ENCODE results near the gene C4B. TPM values are rescaled to one million over a fixed set of nuclear protein-coding genes. Genes with fewer than 3 reads are reported as not detected.

C4B gene
- total RNA-seq (2022; extraction: Qiagen RNA extraction) = 0.35 to 0.93 TPM (median 0.67 TPM) in 5 replicates

GRCh38 chr6:32014547-32014946 lies at the start of gene C4B:
Gene C4B, plus strand, starts transcription at chr6:32014795. Its CDS starts 51 bp downstream, at chr6:32014846.

DNA sequence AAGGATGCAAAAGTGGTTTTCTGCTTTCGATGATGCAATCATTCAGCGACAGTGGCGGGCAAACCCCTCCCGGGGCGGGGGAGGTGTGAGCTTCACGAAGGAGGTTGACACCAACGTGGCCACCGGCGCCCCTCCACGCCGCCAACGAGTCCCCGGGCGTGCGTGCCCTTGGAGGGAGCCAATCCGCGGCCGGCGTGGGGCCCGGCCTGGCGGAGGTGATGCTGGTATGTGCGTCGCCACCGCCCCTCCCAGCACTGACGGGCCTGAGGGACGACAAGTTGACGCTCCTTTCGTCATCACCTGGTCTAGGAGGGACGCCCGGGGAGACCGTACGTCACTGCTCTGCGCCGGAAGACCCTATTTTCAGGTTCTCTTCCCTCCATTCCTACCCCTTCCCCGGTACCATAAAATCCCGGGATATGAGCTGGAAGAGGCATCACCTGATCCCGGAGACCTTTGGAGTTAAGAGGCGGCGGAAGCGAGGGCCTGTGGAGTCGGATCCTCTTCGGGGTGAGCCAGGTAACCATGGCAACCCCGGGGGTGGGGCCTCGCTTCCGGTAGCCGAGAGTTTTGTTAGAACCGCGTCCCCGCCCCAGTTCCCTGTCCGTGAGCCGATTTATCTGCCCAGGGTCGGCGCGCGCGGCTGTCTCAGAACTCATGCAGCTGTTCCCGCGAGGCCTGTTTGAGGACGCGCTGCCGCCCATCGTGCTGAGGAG lies 42.4 kb upstream of the C4B start, which contains the start of gene DXO:
Gene DXO (minus strand): TSS at position 146 of the 716 bp plus-strand sequence. CDS start 463 bp downstream, outside the sequence.

GRCh38 chr6:31981744-31982143 lies 32.9 kb upstream of the C4B start, which contains the start of gene C4A:
Gene C4A, plus strand, starts transcription at chr6:31982057. Its CDS starts 51 bp downstream, at chr6:31982108.

DNA sequence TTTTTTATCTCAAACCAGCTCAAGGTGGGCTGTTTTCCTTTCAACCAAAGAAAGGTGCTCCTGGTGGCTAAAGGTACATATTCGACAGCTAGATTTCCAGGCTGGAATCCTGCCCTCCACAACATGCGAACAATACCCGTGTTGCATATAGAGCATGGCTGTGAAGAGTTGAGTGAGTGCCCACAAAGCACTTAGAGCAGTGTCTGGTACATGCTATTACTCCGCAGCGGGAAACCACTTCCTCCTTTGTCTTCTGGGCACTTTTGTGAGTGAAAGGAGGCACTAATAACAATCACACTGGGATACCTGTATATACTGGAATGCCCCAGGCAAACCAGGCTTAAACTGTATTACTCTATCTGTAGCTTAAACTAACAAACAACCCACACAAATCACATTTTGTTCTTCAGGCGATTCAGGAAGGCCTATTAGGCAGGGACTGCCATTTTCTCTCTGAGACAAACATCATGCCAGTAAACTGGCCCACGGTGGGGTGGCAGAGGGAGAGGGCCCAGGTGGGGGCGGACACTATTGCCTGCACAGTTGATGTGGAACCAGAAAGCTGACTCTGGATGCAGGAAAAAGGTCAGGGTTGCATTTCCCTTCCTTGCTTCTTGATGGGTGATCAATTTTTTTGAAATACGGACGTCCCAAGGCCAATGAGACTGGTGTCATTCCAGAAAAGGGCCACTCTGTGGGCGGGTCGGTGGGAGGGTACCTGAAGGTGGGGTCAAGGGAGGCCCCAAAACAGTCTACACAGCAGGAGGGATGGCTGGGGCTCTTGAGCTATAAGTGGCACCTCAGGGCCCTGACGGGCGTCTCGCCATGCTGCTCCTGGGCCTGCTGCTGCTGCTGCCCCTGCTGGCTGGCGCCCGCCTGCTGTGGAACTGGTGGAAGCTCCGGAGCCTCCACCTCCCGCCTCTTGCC lies 23.3 kb downstream of the C4B start, which contains the start of gene CYP21A2:
Gene CYP21A2 (plus strand): TSS at position 818 of the 927 bp plus-strand sequence. CDS start 8 bp downstream, at position 826.

Other genes with a start within 250 kb of the C4B start
- 1.1 to 1.7 TPM (median 1.5 TPM) in 5 replicates for gene VWA7, start 237.5 kb upstream of the C4B start, total RNA-seq (2022; extraction: Qiagen RNA extraction)
- gene VARS1, start 219.0 kb upstream of the C4B start, total RNA-seq (2022; extraction: Qiagen RNA extraction) = 52.1 to 61.7 TPM (median 54.3 TPM) in 5 replicates
- gene LSM2, start 207.8 kb upstream of the C4B start, total RNA-seq (2022; extraction: Qiagen RNA extraction) = 42.7 to 66.2 TPM (median 59.0 TPM) in 5 replicates
- 1.2 to 2.0 TPM (median 1.6 TPM) in 5 replicates for gene HSPA1L, start 199.5 kb upstream of the C4B start, total RNA-seq (2022; extraction: Qiagen RNA extraction)
- 162 to 234 TPM (median 205 TPM) in 5 replicates for gene HSPA1A, start 199.3 kb upstream of the C4B start, total RNA-seq (2022; extraction: Qiagen RNA extraction)
- gene HSPA1B, start 187.1 kb upstream of the C4B start, total RNA-seq (2022; extraction: Qiagen RNA extraction) = 110 to 176 TPM (median 161 TPM) in 5 replicates
- gene NEU1, start 152.0 kb upstream of the C4B start, total RNA-seq (2022; extraction: Qiagen RNA extraction) = 25.7 to 32.9 TPM (median 26.4 TPM) in 5 replicates
- gene SLC44A4, start 135.8 kb upstream of the C4B start, total RNA-seq (2022; extraction: Qiagen RNA extraction) = 0.03 to 0.14 TPM (median 0.06 TPM) in 4 of 5 replicates, not detected in the other
- gene EHMT2, start 117.1 kb upstream of the C4B start, total RNA-seq (2022; extraction: Qiagen RNA extraction) = 25.1 to 29.7 TPM (median 26.0 TPM) in 5 replicates
- 3.3 to 4.2 TPM (median 3.9 TPM) in 5 replicates for gene ZBTB12, start 112.7 kb upstream of the C4B start, total RNA-seq (2022; extraction: Qiagen RNA extraction)
- 0.17 to 0.46 TPM (median 0.38 TPM) in 5 replicates for gene C2, start 87.1 kb upstream of the C4B start, total RNA-seq (2022; extraction: Qiagen RNA extraction)
- gene CFB, start 68.7 kb upstream of the C4B start, total RNA-seq (2022; extraction: Qiagen RNA extraction) = 1.7 to 2.3 TPM (median 1.9 TPM) in 5 replicates
- 73.7 to 87.1 TPM (median 76.9 TPM) in 5 replicates for gene NELFE, start 55.8 kb upstream of the C4B start, total RNA-seq (2022; extraction: Qiagen RNA extraction)
- 21.3 to 24.7 TPM (median 23.3 TPM) in 5 replicates for gene SKIC2, start 55.6 kb upstream of the C4B start, total RNA-seq (2022; extraction: Qiagen RNA extraction)
- 10.4 to 12.4 TPM (median 11.6 TPM) in 5 replicates for gene DXO, start 42.7 kb upstream of the C4B start, total RNA-seq (2022; extraction: Qiagen RNA extraction)
- 0.79 to 1.5 TPM (median 0.85 TPM) in 5 replicates for gene C4A, start 32.7 kb upstream of the C4B start, total RNA-seq (2022; extraction: Qiagen RNA extraction)
- not detected in 5 replicates for gene CYP21A2, start 23.6 kb downstream of the C4B start, total RNA-seq (2022; extraction: Qiagen RNA extraction)
- gene TNXB, start 94.5 kb downstream of the C4B start, total RNA-seq (2022; extraction: Qiagen RNA extraction) = 0.32 to 0.66 TPM (median 0.52 TPM) in 5 replicates
- 31.1 to 34.2 TPM (median 32.9 TPM) in 5 replicates for gene ATF6B, start 113.5 kb downstream of the C4B start, total RNA-seq (2022; extraction: Qiagen RNA extraction)
- 6.2 to 7.1 TPM (median 6.7 TPM) in 5 replicates for gene FKBPL, start 115.5 kb downstream of the C4B start, total RNA-seq (2022; extraction: Qiagen RNA extraction)
- 0.56 to 1.0 TPM (median 0.63 TPM) in 5 replicates for gene PRRT1, start 137.1 kb downstream of the C4B start, total RNA-seq (2022; extraction: Qiagen RNA extraction)
- 6.9 to 8.9 TPM (median 8.3 TPM) in 5 replicates for gene PPT2, start 139.3 kb downstream of the C4B start, total RNA-seq (2022; extraction: Qiagen RNA extraction)
- gene EGFL8, start 149.8 kb downstream of the C4B start, total RNA-seq (2022; extraction: Qiagen RNA extraction) = 0.69 to 2.5 TPM (median 1.8 TPM) in 5 replicates
- gene AGPAT1, start 161.3 kb downstream of the C4B start, total RNA-seq (2022; extraction: Qiagen RNA extraction) = 38.0 to 40.4 TPM (median 39.4 TPM) in 5 replicates
- 34.1 to 48.8 TPM (median 44.7 TPM) in 5 replicates for gene RNF5, start 163.6 kb downstream of the C4B start, total RNA-seq (2022; extraction: Qiagen RNA extraction)
- 1.2 to 2.3 TPM (median 1.6 TPM) in 5 replicates for gene AGER, start 169.5 kb downstream of the C4B start, total RNA-seq (2022; extraction: Qiagen RNA extraction)
- gene PBX2, start 175.4 kb downstream of the C4B start, total RNA-seq (2022; extraction: Qiagen RNA extraction) = 13.5 to 17.2 TPM (median 15.7 TPM) in 5 replicates
- gene GPSM3, start 177.8 kb downstream of the C4B start, total RNA-seq (2022; extraction: Qiagen RNA extraction) = 0.23 to 0.47 TPM (median 0.45 TPM) in 5 replicates
- 0.57 to 0.80 TPM (median 0.75 TPM) in 5 replicates for gene NOTCH4, start 209.3 kb downstream of the C4B start, total RNA-seq (2022; extraction: Qiagen RNA extraction)

Data from A549 treated with Hydrocortisone at 1 μM for 4 hours (cell line).